ENCODE results near the gene PNMA1. TPM values are rescaled to one million over a fixed set of nuclear protein-coding genes. Genes with fewer than 3 reads are reported as not detected.
A peak's percentile ranks its signal among the peaks of the same experiment; 100 is the strongest.

PNMA1 gene
- total RNA-seq, 1 experiment from 2014 or later: 43.3 TPM

DNA sequence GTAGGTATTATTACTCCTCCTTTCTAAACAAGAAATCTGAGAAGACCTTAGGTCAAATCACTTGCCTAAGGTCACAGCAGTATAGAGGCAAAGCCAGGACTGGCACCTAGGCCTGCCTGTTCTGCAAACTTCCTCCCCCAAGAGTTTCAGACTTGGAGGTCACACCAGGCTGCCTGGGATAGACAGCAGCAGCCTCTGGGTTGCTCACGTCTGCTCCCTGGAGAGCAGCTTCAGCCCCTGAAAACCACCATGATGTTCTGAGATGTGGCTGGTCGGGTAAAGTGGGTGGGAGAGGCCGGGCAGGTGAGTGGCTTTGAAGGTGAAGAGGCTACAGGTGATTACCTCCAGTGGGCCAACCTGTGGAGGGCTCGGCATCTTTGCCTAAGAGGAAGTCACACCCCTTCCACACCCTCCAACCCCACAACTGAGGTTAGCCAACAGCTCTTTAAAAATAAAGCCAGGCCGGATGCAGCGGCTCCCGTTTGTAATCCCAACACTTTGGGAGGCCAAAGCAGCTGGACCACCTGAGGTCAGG lies 37.0 kb upstream of the PNMA1 start:
- Mint-ChIP-seq H3K9me3 (ENCODE audit: unreplicated experiment) (no peaks in the 10 kb centered on the region), H3K36me3 (ENCODE audit: insufficient read depth, unreplicated experiment) (peaks cover 12% of the 10 kb centered on the region), H3K4me1 (ENCODE audit: insufficient read depth, unreplicated experiment) (peaks cover 81% of the 10 kb centered on the region), H3K27ac (ENCODE audit: low read depth, unreplicated experiment) (peak overlapping the region; percentile 89), H3K4me3 (ENCODE audit: unreplicated experiment) (no peak overlapping the region), H3K27me3 (ENCODE audit: insufficient read depth, unreplicated experiment) (no peaks in the 10 kb centered on the region)
- no TSS peak for BruUV-seq (replicated peaks)
- ChIA-PET CTCF (interaction anchor here (0.7 to 3.8 kb wide), 3 partner anchors 22 to 69 kb away, joined by 3 to 15 read pairs (median 4); no protein-coding TSS in a partner anchor), POLR2A (interaction anchor here (3.7 to 12.5 kb wide), 5 partner anchors 8 to 38 kb away, joined by 13 to 480 read pairs (median 189); partner anchors contain the start of gene PNMA1)
- intact Hi-C loops (cut with micrococcal nuclease): loop anchor here (5.0 kb wide), 1 partner anchor 36 kb away; no protein-coding TSS in a partner anchor
- TF ChIP-seq, protein P1, sequence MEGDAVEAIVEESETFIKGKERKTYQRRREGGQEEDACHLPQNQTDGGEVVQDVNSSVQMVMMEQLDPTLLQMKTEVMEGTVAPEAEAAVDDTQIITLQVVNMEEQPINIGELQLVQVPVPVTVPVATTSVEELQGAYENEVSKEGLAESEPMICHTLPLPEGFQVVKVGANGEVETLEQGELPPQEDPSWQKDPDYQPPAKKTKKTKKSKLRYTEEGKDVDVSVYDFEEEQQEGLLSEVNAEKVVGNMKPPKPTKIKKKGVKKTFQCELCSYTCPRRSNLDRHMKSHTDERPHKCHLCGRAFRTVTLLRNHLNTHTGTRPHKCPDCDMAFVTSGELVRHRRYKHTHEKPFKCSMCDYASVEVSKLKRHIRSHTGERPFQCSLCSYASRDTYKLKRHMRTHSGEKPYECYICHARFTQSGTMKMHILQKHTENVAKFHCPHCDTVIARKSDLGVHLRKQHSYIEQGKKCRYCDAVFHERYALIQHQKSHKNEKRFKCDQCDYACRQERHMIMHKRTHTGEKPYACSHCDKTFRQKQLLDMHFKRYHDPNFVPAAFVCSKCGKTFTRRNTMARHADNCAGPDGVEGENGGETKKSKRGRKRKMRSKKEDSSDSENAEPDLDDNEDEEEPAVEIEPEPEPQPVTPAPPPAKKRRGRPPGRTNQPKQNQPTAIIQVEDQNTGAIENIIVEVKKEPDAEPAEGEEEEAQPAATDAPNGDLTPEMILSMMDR (IDR thresholded peaks at IDR 0.05; ENCODE audit: unreplicated experiment): no peak
- DNase-seq (ENCODE audit: unreplicated experiment): no peak

DNA sequence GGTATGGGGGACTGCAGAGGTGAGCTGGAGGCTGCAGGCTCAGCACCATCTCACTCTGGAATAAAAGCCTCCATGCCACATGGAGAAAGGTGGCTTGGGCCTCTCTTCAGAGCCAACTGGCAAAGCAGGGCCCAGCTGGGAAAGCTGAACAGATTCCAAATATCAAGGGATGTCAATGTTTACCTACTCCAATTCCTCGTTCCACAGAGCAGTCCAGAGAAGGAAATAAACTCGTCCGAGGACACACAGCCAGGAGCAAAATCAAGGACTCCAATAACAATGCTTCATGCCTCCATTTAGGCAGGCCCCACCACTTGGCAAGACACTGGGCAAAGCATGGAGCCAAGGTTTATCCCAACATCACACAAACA lies 36.3 kb upstream of the PNMA1 start:
- Mint-ChIP-seq H3K36me3 (ENCODE audit: insufficient read depth, unreplicated experiment) (peaks cover 6% of the 10 kb centered on the region), H3K4me3 (ENCODE audit: unreplicated experiment) (no peak overlapping the region), H3K9me3 (ENCODE audit: unreplicated experiment) (no peaks in the 10 kb centered on the region), H3K4me1 (ENCODE audit: insufficient read depth, unreplicated experiment) (peaks cover 74% of the 10 kb centered on the region), H3K27me3 (ENCODE audit: insufficient read depth, unreplicated experiment) (no peaks in the 10 kb centered on the region), H3K27ac (ENCODE audit: low read depth, unreplicated experiment) (peak overlapping the region; percentile 89)
- intact Hi-C loops (cut with micrococcal nuclease): loop anchor here (5.0 kb wide), 1 partner anchor 37 kb away; no protein-coding TSS in a partner anchor
- no TSS peak for BruUV-seq (replicated peaks)
- TF ChIP-seq, protein P1 (IDR thresholded peaks at IDR 0.05; ENCODE audit: unreplicated experiment): no peak
- ChIA-PET POLR2A (interaction anchor here (1.2 to 3.7 kb wide), 6 partner anchors 9 to 100 kb away, joined by 3 to 16 read pairs (median 6); partner anchors contain the start of gene PTGR2), CTCF (interaction anchor here (0.6 to 3.8 kb wide), 2 partner anchors 22 to 71 kb away, joined by 4 to 15 read pairs; no protein-coding TSS in a partner anchor)
- DNase-seq (ENCODE audit: unreplicated experiment): no peak

DNA sequence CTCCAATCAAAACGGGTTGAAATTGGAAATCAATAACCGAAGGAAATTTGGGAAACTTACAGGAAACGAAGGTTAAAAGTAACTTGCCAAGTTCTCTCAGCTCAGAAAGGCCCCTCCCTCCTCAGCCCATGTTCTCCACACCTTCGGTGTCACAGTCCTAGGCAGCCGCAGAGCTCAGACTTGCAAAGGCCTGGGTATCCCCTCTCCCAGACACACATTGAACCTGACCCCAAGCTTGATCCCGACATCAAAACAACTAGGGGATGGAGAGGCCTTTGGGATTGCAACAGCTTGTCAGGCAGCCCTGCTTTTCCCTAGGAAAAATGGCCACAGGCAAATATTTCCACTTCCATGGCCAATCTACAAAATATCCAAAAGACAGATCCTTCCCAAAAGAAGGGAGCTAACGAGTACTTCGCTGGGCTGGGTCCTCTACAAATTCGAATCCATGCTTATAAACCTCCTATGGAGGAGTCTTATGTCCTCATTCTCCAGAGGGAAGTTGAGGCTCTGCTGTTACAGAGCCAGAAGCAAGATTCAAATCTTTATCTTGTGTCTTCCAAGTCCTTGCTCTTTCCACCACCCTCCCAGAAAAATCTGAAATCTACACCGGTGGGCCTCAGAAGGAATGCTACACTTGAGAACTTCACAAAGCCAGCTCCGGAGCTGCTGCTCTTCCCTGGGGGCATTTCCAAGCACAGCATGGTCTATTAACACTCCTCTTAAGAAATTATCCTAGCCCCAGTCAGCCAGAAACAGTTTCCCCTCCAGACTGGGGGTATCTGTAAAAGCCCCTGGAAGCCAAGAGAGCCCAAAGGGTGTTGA lies 35.7 kb upstream of the PNMA1 start:
- no peak for DNase-seq (ENCODE audit: unreplicated experiment)
- no peak overlapping the region for H3K4me3 Mint-ChIP-seq (ENCODE audit: unreplicated experiment)

More for the DNA sequence above, 35.7 kb upstream of the PNMA1 start:
- CTCF ChIA-PET: interaction anchor here (0.6 to 3.8 kb wide), 4 partner anchors 9 to 70 kb away, joined by 3 to 15 read pairs (median 4); no protein-coding TSS in a partner anchor
- POLR2A ChIA-PET: interaction anchor here (1.0 to 3.7 kb wide), 7 partner anchors 8 to 101 kb away, joined by 3 to 16 read pairs (median 4); partner anchors contain the start of gene PTGR2
- intact Hi-C loops (cut with micrococcal nuclease): loop anchor here (5.0 kb wide), 1 partner anchor 37 kb away; no protein-coding TSS in a partner anchor
- peaks cover 73% of the 10 kb centered on the region for H3K4me1 Mint-ChIP-seq (ENCODE audit: insufficient read depth, unreplicated experiment)
- peak overlapping the region; percentile 89 for H3K27ac Mint-ChIP-seq (ENCODE audit: low read depth, unreplicated experiment)
- H3K36me3 Mint-ChIP-seq (ENCODE audit: insufficient read depth, unreplicated experiment): peaks cover 6% of the 10 kb centered on the region
- TF ChIP-seq, protein P1 (IDR thresholded peaks at IDR 0.05; ENCODE audit: unreplicated experiment): no peak
- BruUV-seq (replicated peaks): no TSS peak
- H3K27me3 Mint-ChIP-seq (ENCODE audit: insufficient read depth, unreplicated experiment): no peaks in the 10 kb centered on the region
- no peaks in the 10 kb centered on the region for H3K9me3 Mint-ChIP-seq (ENCODE audit: unreplicated experiment)
